Measurements from ENCODE around the gene ZCCHC24. TPM values are rescaled to one million over a fixed set of nuclear protein-coding genes. Genes with fewer than 3 reads are reported as not detected.

Gene ZCCHC24
- total and polyA plus RNA-seq, 2 of the 8 experiments (the other 6 are each of a cell fraction or from before 2014, with no cell fraction given), result 3.9 to 6.9 TPM

- H4K91ac ChIP-seq (replicated peaks; ENCODE audit: insufficient read length, low read length), result no peak overlapping the region
- no peaks in the 10 kb centered on the region for H3K9me3 ChIP-seq (ENCODE audit: insufficient read depth in 2 of 2, low read depth in 1 of 2, low read length in 1 of 2)
- FAIRE-seq, result no peak
- no peak overlapping the region for H2BK12ac ChIP-seq (ENCODE audit: low read depth, low read length)
- no peak overlapping the region for H3K4me2 ChIP-seq (ENCODE audit: insufficient read depth in 1 of 2, low read depth in 2 of 2, low read length in 2 of 2)
- H3K23ac ChIP-seq (ENCODE audit: insufficient read length), result no peak overlapping the region
- no peak for DNase-seq (ENCODE audit: low read depth in 1 of 2, low spot score in 2 of 2)
- H3K36me3 ChIP-seq (ENCODE audit: control insufficient read depth in 2 of 4, insufficient read depth in 4 of 4, low read length in 3 of 4), result no peaks in the 10 kb centered on the region
- no peaks in the 10 kb centered on the region for H3K27me3 ChIP-seq (replicated peaks in 1 of 4; ENCODE audit: control insufficient read depth in 3 of 4, extremely low read depth in 1 of 4, insufficient read depth in 3 of 4, low read length in 3 of 4)
- H3K79me1 ChIP-seq (ENCODE audit: low read depth, low read length), result no peaks in the 10 kb centered on the region
- H2BK5ac ChIP-seq (ENCODE audit: low read depth, low read length), result no peak overlapping the region
- no peak overlapping the region for H4K5ac ChIP-seq (ENCODE audit: insufficient read length, low read depth, low read length)
- H2BK15ac ChIP-seq (ENCODE audit: low read length), result no peak overlapping the region
- no peaks in the 10 kb centered on the region for H3K79me2 ChIP-seq (ENCODE audit: control insufficient read depth in 1 of 2, insufficient read depth in 2 of 2, low read length in 2 of 2)
- H4K20me1 ChIP-seq (replicated peaks in 1 of 2; ENCODE audit: control insufficient read depth in 1 of 2, insufficient read depth in 2 of 2, low read length in 2 of 2), result no peaks in the 10 kb centered on the region
- no peak overlapping the region for H2BK120ac ChIP-seq (replicated peaks; ENCODE audit: low read depth, low read length)
- H3K4me3 ChIP-seq (ENCODE audit: extremely low read depth in 1 of 4, insufficient read depth in 2 of 4, low read depth in 3 of 4, low read length in 4 of 4), result no peak overlapping the region
- WGBS, 2 experiments (ENCODE audit: extremely low coverage in 1 of 2, insufficient coverage in 1 of 2, insufficient read length in 1 of 2, insufficient replicate concordance in 2 of 2, low coverage in 1 of 2, low lambda C conversion rate in 2 of 2, missing lambda C conversion rate in 1 of 2), result 72% methylated on average over 5 of the region's 5 CpGs; no CpG with 5 or more reads in 1 of the 2 experiments
- H3K4ac ChIP-seq (replicated peaks; ENCODE audit: insufficient read length, low read depth, low read length), result no peak overlapping the region
- H3K14ac ChIP-seq (ENCODE audit: insufficient read length), result no peak overlapping the region
- no peak overlapping the region for H4K8ac ChIP-seq (ENCODE audit: extremely low read depth, insufficient read depth, low read length)
- H2AK5ac ChIP-seq (ENCODE audit: low read depth, low read length), result no peak overlapping the region
- H2AFZ ChIP-seq (ENCODE audit: low read length), result no peak overlapping the region
- TF ChIP-seq HDAC2 (IDR thresholded peaks at IDR 0.05; ENCODE audit: borderline replicate concordance in 1 of 2, low read depth in 2 of 2, low read length in 2 of 2) (no peak), EGR1 (IDR thresholded peaks at IDR 0.05; ENCODE audit: borderline replicate concordance, low read depth, low read length) (no peak), BRCA1 (IDR thresholded peaks at IDR 0.05; ENCODE audit: low read depth, low read length) (no peak), TAF1 (IDR thresholded peaks at IDR 0.05; ENCODE audit: low read depth, low read length) (no peak), KDM1A (IDR thresholded peaks at IDR 0.05; ENCODE audit: borderline replicate concordance, low read length) (no peak), PHF8 (conservative IDR thresholded peaks at IDR 0.05; ENCODE audit: low read depth, low read length) (no peak), CTBP2 (IDR thresholded peaks at IDR 0.05; ENCODE audit: borderline replicate concordance, insufficient read depth, insufficient read length, low read length) (no peak), SP1 (IDR thresholded peaks at IDR 0.05; ENCODE audit: low read depth, low read length) (no peak), HDAC6 (IDR thresholded peaks at IDR 0.05; ENCODE audit: low read depth, low read length) (no peak), SRF (IDR thresholded peaks at IDR 0.05; ENCODE audit: low read depth, low read length) (no peak), CHD2 (IDR thresholded peaks at IDR 0.05; ENCODE audit: low read length) (no peak), JUND (IDR thresholded peaks at IDR 0.05; ENCODE audit: low read length) (no peak), SP2 (IDR thresholded peaks at IDR 0.05; ENCODE audit: low read length) (no peak), SP4 (IDR thresholded peaks at IDR 0.05; ENCODE audit: low read length) (no peak)
- H3K18ac ChIP-seq (ENCODE audit: extremely low read depth, low read length), result no peak overlapping the region
- H2BK20ac ChIP-seq (ENCODE audit: low read length), result no peak overlapping the region
- H3K9ac ChIP-seq (replicated peaks in 1 of 4; ENCODE audit: extremely low read depth in 1 of 4, low read depth in 3 of 4, low read length in 3 of 4), result no peak overlapping the region
- POLR2A ChIA-PET (ENCODE audit: partially characterized antibody), result no interaction called here
- H3K56ac ChIP-seq (replicated peaks; ENCODE audit: insufficient read length, low read depth, low read length), result no peak overlapping the region
- H3K4me1 ChIP-seq (replicated peaks in 1 of 4; ENCODE audit: control insufficient read depth in 3 of 4, insufficient read depth in 4 of 4, low read length in 3 of 4), result peaks cover 0 to 11% (median 5%) of the 10 kb centered on the region in 4 experiments; a peak in 4 of 7 replicates
- no peaks in the 10 kb centered on the region for H3K23me2 ChIP-seq (ENCODE audit: low read depth, low read length)
- CTCF ChIA-PET (ENCODE audit: partially characterized antibody), result interaction anchor here (0.9 to 1.4 kb wide), 5 partner anchors 9 to 58 kb away, joined by 3 to 5 read pairs (median 4); no protein-coding TSS in a partner anchor
- no peak overlapping the region for H3K27ac ChIP-seq (ENCODE audit: low read depth, low read length)
These were observed 14.0 kb downstream of the ZCCHC24 start for GRCh38 chr10:79431428-79431827.
